ENCODE results near the gene FMR1NB. TPM values are rescaled to one million over a fixed set of nuclear protein-coding genes. Genes with fewer than 3 reads are reported as not detected.

Gene FMR1NB
- total RNA-seq, 1 donor from 2014 or later, result not detected

- DNase-seq (ENCODE audit: low spot score), result no peak
- peaks cover 7% of the 10 kb centered on the region for H3K36me3 Mint-ChIP-seq (ENCODE audit: low read depth)
- peaks cover 3% of the 10 kb centered on the region for H3K9me3 Mint-ChIP-seq (ENCODE audit: low read depth)
- TF ChIP-seq, protein P1, sequence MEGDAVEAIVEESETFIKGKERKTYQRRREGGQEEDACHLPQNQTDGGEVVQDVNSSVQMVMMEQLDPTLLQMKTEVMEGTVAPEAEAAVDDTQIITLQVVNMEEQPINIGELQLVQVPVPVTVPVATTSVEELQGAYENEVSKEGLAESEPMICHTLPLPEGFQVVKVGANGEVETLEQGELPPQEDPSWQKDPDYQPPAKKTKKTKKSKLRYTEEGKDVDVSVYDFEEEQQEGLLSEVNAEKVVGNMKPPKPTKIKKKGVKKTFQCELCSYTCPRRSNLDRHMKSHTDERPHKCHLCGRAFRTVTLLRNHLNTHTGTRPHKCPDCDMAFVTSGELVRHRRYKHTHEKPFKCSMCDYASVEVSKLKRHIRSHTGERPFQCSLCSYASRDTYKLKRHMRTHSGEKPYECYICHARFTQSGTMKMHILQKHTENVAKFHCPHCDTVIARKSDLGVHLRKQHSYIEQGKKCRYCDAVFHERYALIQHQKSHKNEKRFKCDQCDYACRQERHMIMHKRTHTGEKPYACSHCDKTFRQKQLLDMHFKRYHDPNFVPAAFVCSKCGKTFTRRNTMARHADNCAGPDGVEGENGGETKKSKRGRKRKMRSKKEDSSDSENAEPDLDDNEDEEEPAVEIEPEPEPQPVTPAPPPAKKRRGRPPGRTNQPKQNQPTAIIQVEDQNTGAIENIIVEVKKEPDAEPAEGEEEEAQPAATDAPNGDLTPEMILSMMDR (IDR thresholded peaks at IDR 0.05), result no peak
- H3K27ac Mint-ChIP-seq (ENCODE audit: unreplicated experiment), result no peak overlapping the region
- H3K4me3 Mint-ChIP-seq (ENCODE audit: unreplicated experiment), result no peak overlapping the region
- no peaks in the 10 kb centered on the region for H3K4me1 Mint-ChIP-seq (ENCODE audit: low read depth)
- H3K27me3 Mint-ChIP-seq (ENCODE audit: low read depth), result no peaks in the 10 kb centered on the region
Measured at GRCh38 chrX:147950352-147950751, 30.8 kb upstream of the FMR1NB start.

DNA sequence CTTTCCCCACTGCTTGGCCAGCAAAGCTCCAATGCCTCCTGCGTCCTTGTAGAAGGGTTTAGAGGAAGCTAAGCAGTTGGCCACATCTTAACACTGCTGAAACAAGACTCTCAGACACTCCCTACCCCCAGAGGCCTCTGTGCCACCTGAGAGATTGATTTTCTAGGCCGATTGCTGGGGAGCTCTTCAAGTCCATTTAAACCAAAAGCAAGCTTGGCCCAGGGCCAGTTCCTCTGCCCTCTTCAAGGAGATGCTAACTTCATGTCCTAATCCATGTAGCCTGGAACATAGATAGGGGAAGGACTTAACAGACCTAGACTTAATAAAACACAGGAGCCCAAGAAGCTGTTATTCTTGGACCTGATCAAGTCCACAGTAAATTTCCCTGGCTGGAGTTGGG is 27.2 kb upstream of the FMR1NB start:
- peaks cover 16% of the 10 kb centered on the region for H3K9me3 Mint-ChIP-seq (ENCODE audit: low read depth)
- H3K4me3 Mint-ChIP-seq (ENCODE audit: unreplicated experiment), result no peak overlapping the region
- H3K4me1 Mint-ChIP-seq (ENCODE audit: low read depth), result peaks cover 4% of the 10 kb centered on the region
- DNase-seq (ENCODE audit: low spot score), result no peak
- no peak overlapping the region for H3K27ac Mint-ChIP-seq (ENCODE audit: unreplicated experiment)
- H3K27me3 Mint-ChIP-seq (ENCODE audit: low read depth), result no peaks in the 10 kb centered on the region
- TF ChIP-seq, protein P1 (IDR thresholded peaks at IDR 0.05), result no peak
- H3K36me3 Mint-ChIP-seq (ENCODE audit: low read depth), result no peaks in the 10 kb centered on the region

GRCh38 chrX:147957291-147957690 is 23.8 kb upstream of the FMR1NB start:
- H3K36me3 Mint-ChIP-seq (ENCODE audit: low read depth), result no peaks in the 10 kb centered on the region
- no peaks in the 10 kb centered on the region for H3K27me3 Mint-ChIP-seq (ENCODE audit: low read depth)
- DNase-seq (ENCODE audit: low spot score), result no peak
- H3K4me1 Mint-ChIP-seq (ENCODE audit: low read depth), result peaks cover 4% of the 10 kb centered on the region
- no peak overlapping the region for H3K27ac Mint-ChIP-seq (ENCODE audit: unreplicated experiment)
- peaks cover 24% of the 10 kb centered on the region for H3K9me3 Mint-ChIP-seq (ENCODE audit: low read depth)
- TF ChIP-seq, protein P1 (IDR thresholded peaks at IDR 0.05), result no peak
- no peak overlapping the region for H3K4me3 Mint-ChIP-seq (ENCODE audit: unreplicated experiment)

DNA sequence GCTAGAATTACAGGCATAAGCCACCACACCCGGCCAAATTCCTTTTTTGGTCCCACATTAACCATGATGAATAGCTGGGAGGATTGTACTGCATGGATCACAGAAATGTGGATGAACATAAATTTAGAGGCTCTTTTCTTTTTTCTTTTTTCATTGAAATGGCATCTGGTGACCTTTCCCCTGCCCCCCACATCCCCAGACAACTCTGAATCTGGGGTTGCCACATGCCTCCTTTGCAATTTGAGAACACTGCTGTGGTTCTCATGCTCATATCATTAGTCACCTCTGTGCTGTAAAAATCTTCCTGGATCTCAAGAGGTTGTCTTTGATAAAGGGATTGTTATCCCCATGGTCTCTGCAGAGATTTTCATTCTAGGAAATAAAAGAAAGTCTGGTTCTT is 22.8 kb upstream of the FMR1NB start:
- peaks cover 4% of the 10 kb centered on the region for H3K4me1 Mint-ChIP-seq (ENCODE audit: low read depth)
- no peaks in the 10 kb centered on the region for H3K27me3 Mint-ChIP-seq (ENCODE audit: low read depth)
- TF ChIP-seq, protein P1 (IDR thresholded peaks at IDR 0.05), result no peak
- H3K27ac Mint-ChIP-seq (ENCODE audit: unreplicated experiment), result no peak overlapping the region
- H3K9me3 Mint-ChIP-seq (ENCODE audit: low read depth), result peaks cover 26% of the 10 kb centered on the region
- H3K36me3 Mint-ChIP-seq (ENCODE audit: low read depth), result no peaks in the 10 kb centered on the region
- no peak for DNase-seq (ENCODE audit: low spot score)
- no peak overlapping the region for H3K4me3 Mint-ChIP-seq (ENCODE audit: unreplicated experiment)

GRCh38 chrX:147960722-147961121 is 20.4 kb upstream of the FMR1NB start:
- no peaks in the 10 kb centered on the region for H3K36me3 Mint-ChIP-seq (ENCODE audit: low read depth)
- H3K27ac Mint-ChIP-seq (ENCODE audit: unreplicated experiment), result no peak overlapping the region
- peaks cover 37% of the 10 kb centered on the region for H3K9me3 Mint-ChIP-seq (ENCODE audit: low read depth)
- DNase-seq (ENCODE audit: low spot score), result no peak
- no peak overlapping the region for H3K4me3 Mint-ChIP-seq (ENCODE audit: unreplicated experiment)
- TF ChIP-seq, protein P1 (IDR thresholded peaks at IDR 0.05), result no peak
- H3K4me1 Mint-ChIP-seq (ENCODE audit: low read depth), result peaks cover 4% of the 10 kb centered on the region
- H3K27me3 Mint-ChIP-seq (ENCODE audit: low read depth), result no peaks in the 10 kb centered on the region
